ENCODE measurements around the gene ASPG. TPM values are rescaled to one million over a fixed set of nuclear protein-coding genes. Genes with fewer than 3 reads are reported as not detected.

ASPG gene
- polyA plus RNA-seq, 3 donors, result 0.01 TPM; not detected in 2

DNA sequence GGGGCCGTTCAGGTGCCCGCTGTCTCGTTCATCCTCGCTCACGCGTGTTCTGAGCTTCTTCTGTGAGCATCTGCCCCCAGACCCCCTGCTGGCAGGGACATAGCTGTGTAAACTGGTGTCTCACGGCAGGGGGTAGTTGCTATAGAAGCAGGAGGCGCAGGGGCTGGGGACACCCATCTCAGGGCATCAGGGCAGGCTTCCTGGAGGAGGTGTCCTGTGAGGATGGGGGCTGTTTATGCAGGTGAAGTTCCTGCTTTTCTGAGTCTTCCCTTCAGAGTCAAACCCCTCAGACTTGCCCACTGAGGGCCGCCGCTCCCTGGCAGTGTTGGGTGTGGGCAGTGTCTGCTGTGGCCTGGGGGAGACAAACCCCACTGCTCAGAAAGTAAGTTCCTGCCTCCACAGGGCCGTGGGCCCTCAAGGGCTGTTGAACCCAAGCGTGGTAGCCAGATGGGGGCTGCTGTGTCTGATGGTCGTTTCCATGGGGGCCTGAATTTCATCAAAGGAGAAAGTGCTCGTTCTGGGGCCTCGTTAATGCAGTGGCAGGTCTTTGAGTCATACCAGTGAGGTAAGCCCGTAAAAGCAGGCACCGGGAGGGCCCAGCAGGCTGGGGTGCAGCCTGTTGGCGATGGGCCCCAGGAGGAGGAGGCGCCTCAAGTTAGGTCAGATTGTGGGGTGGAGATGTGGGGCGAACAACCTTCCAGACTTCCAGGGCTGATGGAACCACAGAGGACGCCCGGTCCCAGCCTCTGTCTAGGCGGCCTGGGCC lies 76.3 kb downstream of the ASPG start:
- H3K36me3 Mint-ChIP-seq, result no peaks in the 10 kb centered on the region
- H3K27ac Mint-ChIP-seq, result no peak overlapping the region
- no peaks in the 10 kb centered on the region for H3K4me1 Mint-ChIP-seq

GRCh38 chr14:104162495-104162894 lies 77.0 kb downstream of the ASPG start:
- no peak overlapping the region for H3K4me3 Mint-ChIP-seq
- no peak overlapping the region for H3K27ac Mint-ChIP-seq

More for the DNA sequence above, 76.3 kb downstream of the ASPG start:
- Histone ChIP-seq H2AFZ (ENCODE audit: insufficient read depth, low read depth, low read length, poor library complexity, severe bottlenecking) (no peak overlapping the region), H3K27ac (ENCODE audit: low read depth in 1 of 2, low read length in 2 of 2) (no peak overlapping the region), H3K4me2 (replicated peaks; ENCODE audit: extremely low read depth, low read length, poor library complexity, severe bottlenecking) (no peak overlapping the region), H3K9me3 (replicated peaks in 1 of 2; ENCODE audit: control insufficient read depth in 1 of 2, insufficient read depth in 1 of 2, low read length in 2 of 2) (no peaks in the 10 kb centered on the region), H3K36me3 (replicated peaks in 1 of 2; ENCODE audit: control insufficient read depth in 1 of 2, insufficient read depth in 2 of 2, low read length in 2 of 2) (no peaks in the 10 kb centered on the region), H3K4me1 (ENCODE audit: control insufficient read depth in 1 of 2, insufficient read depth in 2 of 2, low read length in 2 of 2) (no peaks in the 10 kb centered on the region), H4K20me1 (ENCODE audit: insufficient read depth, low read length) (no peaks in the 10 kb centered on the region), H3K4me3 (replicated peaks in 1 of 3; ENCODE audit: low read depth in 2 of 3, low read length in 3 of 3) (no peak overlapping the region), H3K79me2 (ENCODE audit: insufficient read depth, low read length) (no peaks in the 10 kb centered on the region), H3K9ac (ENCODE audit: insufficient read depth, low read length, poor library complexity, severe bottlenecking) (no peak overlapping the region), H3K27me3 (ENCODE audit: control insufficient read depth in 2 of 2, insufficient read depth in 2 of 2, low read length in 2 of 2) (no peaks in the 10 kb centered on the region)
- WGBS (ENCODE audit: insufficient coverage), result 93% methylated on average over 23 of the region's 23 CpGs
- no peak for DNase-seq
- H3K4me3 Mint-ChIP-seq, result no peak overlapping the region
- H3K9me3 Mint-ChIP-seq, result no peaks in the 10 kb centered on the region
- TF ChIP-seq, protein P1, sequence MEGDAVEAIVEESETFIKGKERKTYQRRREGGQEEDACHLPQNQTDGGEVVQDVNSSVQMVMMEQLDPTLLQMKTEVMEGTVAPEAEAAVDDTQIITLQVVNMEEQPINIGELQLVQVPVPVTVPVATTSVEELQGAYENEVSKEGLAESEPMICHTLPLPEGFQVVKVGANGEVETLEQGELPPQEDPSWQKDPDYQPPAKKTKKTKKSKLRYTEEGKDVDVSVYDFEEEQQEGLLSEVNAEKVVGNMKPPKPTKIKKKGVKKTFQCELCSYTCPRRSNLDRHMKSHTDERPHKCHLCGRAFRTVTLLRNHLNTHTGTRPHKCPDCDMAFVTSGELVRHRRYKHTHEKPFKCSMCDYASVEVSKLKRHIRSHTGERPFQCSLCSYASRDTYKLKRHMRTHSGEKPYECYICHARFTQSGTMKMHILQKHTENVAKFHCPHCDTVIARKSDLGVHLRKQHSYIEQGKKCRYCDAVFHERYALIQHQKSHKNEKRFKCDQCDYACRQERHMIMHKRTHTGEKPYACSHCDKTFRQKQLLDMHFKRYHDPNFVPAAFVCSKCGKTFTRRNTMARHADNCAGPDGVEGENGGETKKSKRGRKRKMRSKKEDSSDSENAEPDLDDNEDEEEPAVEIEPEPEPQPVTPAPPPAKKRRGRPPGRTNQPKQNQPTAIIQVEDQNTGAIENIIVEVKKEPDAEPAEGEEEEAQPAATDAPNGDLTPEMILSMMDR (IDR thresholded peaks at IDR 0.05), result no peak
- peaks cover 0 to 3% (median 2%) of the 10 kb centered on the region in 3 donors for H3K27me3 Mint-ChIP-seq (ENCODE audit: low read depth in 3 of 3)
- intact Hi-C loops (cut with micrococcal nuclease), result no loop called here

More at GRCh38 chr14:104162495-104162894, 77.0 kb downstream of the ASPG start:
- Mint-ChIP-seq H3K27me3 (ENCODE audit: low read depth in 3 of 3) (peaks cover 0 to 3% (median 2%) of the 10 kb centered on the region in 3 donors), H3K9me3 (no peaks in the 10 kb centered on the region), H3K36me3 (no peaks in the 10 kb centered on the region), H3K4me1 (no peaks in the 10 kb centered on the region)
- intact Hi-C loops (cut with micrococcal nuclease), result no loop called here
- no peak for DNase-seq
- TF ChIP-seq, protein P1 (IDR thresholded peaks at IDR 0.05), result no peak
- no peaks in the 10 kb centered on the region for H3K27me3 ChIP-seq (ENCODE audit: control insufficient read depth in 2 of 2, insufficient read depth in 2 of 2, low read length in 2 of 2)
- H3K9me3 ChIP-seq (replicated peaks in 1 of 2; ENCODE audit: control insufficient read depth in 1 of 2, insufficient read depth in 1 of 2, low read length in 2 of 2), result no peaks in the 10 kb centered on the region
- H3K79me2 ChIP-seq (ENCODE audit: insufficient read depth, low read length), result no peaks in the 10 kb centered on the region
- no peaks in the 10 kb centered on the region for H3K4me1 ChIP-seq (ENCODE audit: control insufficient read depth in 1 of 2, insufficient read depth in 2 of 2, low read length in 2 of 2)
- H3K36me3 ChIP-seq (replicated peaks in 1 of 2; ENCODE audit: control insufficient read depth in 1 of 2, insufficient read depth in 2 of 2, low read length in 2 of 2), result no peaks in the 10 kb centered on the region
- H4K20me1 ChIP-seq (ENCODE audit: insufficient read depth, low read length), result no peaks in the 10 kb centered on the region
- H3K4me2 ChIP-seq (replicated peaks; ENCODE audit: extremely low read depth, low read length, poor library complexity, severe bottlenecking), result no peak overlapping the region
- no peak overlapping the region for H3K4me3 ChIP-seq (replicated peaks in 1 of 3; ENCODE audit: low read depth in 2 of 3, low read length in 3 of 3)
- WGBS (ENCODE audit: insufficient coverage), result 100% methylated on average over 2 of the region's 9 CpGs
- H3K9ac ChIP-seq (ENCODE audit: insufficient read depth, low read length, poor library complexity, severe bottlenecking), result no peak overlapping the region
- H2AFZ ChIP-seq (ENCODE audit: insufficient read depth, low read depth, low read length, poor library complexity, severe bottlenecking), result no peak overlapping the region
- no peak overlapping the region for H3K27ac ChIP-seq (ENCODE audit: low read depth in 1 of 2, low read length in 2 of 2)

Measured in CD14-positive monocyte (primary cell).